ENCODE data around the gene CLIC4.
"Not testable (repeated sequence)": the region's sequence is repeated elsewhere in the genome, so short reads cannot be mapped to it uniquely, and the experiment has no call there.

CLIC4 gene

DNA sequence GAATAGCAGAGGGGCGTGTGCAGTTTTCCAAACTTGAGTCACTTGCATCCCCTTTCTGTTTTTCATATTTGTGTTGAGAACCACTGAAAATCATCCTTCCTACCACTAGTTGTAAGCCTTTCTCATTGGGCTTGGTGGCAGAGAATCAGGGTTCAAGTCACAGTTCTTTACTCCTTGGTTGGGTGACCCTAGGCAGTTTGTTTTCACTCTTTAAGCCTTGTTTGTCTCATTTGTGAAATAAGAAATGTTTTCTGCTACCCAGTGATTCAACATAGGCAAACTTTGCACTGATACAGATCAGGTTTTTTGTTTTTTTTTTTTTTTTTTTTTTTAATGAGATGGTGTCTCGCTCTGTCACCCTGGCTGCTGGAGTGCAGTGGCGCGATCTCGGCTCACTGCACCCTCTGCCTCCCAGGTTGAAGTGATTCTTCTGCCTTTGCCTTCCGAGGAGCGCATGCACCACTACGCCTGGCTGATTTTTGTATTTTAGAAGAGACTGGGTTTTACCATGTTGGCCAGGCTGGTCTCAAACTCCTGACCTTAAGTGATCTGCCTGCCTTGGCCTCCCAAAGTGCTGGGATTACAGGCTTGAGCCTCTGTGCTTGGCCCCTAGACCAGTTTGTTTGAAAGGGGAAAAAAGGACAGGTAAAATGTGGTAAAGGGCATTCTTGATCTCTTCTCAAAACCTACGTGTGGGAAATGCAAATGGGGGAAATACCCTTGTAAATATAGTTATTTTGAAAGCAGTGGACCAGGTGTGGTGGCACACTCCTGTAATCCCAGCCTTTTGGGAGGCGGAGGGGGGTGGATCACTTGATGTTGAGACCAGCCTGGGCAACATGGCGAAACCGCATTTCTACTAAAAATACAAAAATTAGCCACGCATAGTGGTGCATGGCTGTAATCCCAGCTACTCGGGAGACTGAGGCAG, 3.2 kb downstream of the CLIC4 start:
- no peak for DNase-seq

DNA sequence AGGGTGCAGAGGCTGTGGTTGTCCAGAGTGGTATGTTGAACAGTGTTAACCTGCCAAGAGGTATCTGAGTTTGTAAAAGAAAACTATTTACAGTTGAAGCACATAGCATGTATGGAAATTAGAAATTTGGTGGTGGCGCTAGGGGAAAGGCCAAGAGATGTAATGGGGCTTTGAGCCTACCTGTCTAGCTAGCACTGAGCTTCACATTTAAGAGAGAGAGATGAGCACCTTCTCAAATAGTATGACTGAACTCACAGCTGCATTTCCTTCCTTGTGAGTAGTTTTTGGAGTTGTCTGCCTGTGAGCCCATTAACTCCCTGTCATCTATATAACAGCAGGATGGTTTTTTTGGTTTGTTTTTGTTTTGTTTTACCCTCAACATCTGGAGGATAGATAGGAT, 4.0 kb downstream of the CLIC4 start:
- DNase-seq: no peak

DNA sequence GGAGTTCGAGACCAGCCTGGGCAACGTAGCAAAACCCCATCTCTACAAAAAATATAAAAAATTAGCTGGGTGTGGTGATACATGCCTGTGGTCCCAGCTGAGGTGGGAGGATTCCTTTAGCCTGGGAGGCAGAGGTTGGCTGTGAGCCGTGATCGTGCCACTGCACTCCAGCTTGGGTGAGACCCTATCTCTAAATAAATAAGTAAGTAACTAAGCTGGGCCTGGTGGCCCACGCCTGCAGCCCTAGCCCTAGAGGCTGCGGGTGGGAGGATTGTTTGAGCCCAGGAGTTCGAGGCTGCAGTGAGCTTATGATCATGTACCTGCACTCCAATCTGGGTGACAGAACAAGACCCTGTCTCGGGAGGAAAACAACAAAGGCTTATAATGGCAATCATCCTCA, 4.6 kb downstream of the CLIC4 start:
- no peak for DNase-seq

- no peak for DNase-seq
Observed at GRCh38 chr1:24751833-24752232, 6.6 kb downstream of the CLIC4 start.

GRCh38 chr1:24752305-24752704, 7.1 kb downstream of the CLIC4 start:
- no peak for DNase-seq

GRCh38 chr1:24754229-24754628, 9.0 kb downstream of the CLIC4 start:
- no peak for DNase-seq

DNA sequence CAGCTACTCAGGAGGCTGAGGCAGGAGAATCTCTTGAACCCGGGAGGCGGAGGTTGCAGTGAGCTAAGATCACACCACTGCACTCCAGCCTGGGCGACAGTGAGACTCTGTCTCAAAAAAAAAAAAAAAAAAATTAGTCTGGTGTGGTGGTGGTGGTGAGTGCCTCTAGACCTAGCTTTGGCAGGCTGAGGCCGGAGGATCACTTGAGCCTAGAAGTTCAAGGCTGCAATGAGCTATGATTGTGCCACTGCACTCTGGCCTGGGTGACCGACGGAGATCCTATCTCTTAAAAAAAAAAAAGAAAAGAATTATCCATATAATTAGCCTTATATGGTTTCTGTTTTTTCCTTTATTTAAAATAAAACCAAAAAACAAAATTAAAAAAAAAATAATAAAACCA, 10.1 kb downstream of the CLIC4 start:
- not testable (repeated sequence) for DNase-seq

GRCh38 chr1:24756395-24756794, 11.1 kb downstream of the CLIC4 start:
- no peak for DNase-seq

DNA sequence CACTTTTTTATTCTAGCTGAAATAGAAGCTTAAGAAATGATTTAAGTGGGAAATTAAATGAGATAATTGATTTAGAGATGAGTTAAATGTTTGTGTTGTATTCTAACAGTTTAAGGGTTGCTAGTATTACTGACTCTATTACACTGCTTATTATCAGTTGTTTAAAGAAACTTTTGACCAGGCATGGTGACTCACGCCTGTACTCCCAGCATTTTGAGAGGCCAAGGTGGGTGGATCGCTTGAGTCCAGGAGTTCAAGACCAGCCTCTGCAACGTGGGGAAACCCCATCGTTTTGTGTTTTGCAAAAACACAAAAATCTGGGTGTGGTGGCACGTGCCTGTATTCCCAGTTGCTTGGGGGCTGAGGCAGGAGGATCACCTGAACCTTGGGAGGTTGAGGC, 14.2 kb downstream of the CLIC4 start:
- DNase-seq: no peak

GRCh38 chr1:24761582-24761981, 16.3 kb downstream of the CLIC4 start:
- DNase-seq: no peak

GRCh38 chr1:24762133-24762676, 17.0 kb downstream of the CLIC4 start:
- no peak for DNase-seq

- no peak for DNase-seq
Observed at GRCh38 chr1:24763671-24764070, 18.4 kb downstream of the CLIC4 start.

GRCh38 chr1:24764439-24764838, 19.2 kb downstream of the CLIC4 start:
- DNase-seq: no peak

- no peak for DNase-seq
Observed at GRCh38 chr1:24764848-24765247, 19.6 kb downstream of the CLIC4 start.

- DNase-seq: no peak
Observed at GRCh38 chr1:24765308-24765988, 20.2 kb downstream of the CLIC4 start.

DNA sequence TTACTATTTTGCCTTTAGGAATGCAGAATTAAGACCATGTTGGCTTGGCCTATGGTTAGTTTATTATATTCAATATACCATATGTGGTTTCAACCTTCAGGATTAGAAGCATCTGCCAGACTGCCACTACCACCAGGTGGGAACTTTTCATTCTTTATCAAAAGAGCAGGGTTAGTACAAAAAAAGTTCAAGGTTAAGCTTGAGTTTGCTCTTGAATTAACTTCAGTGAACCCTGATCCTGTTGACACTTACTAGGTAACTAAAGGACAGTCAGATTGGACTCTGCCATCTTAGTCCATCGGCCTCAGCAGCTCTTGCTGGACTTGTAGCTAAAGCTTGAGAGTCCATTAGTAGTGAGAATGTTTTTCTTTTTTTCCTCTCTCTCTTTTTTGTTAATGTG, 22.1 kb downstream of the CLIC4 start:
- no peak for DNase-seq

DNA sequence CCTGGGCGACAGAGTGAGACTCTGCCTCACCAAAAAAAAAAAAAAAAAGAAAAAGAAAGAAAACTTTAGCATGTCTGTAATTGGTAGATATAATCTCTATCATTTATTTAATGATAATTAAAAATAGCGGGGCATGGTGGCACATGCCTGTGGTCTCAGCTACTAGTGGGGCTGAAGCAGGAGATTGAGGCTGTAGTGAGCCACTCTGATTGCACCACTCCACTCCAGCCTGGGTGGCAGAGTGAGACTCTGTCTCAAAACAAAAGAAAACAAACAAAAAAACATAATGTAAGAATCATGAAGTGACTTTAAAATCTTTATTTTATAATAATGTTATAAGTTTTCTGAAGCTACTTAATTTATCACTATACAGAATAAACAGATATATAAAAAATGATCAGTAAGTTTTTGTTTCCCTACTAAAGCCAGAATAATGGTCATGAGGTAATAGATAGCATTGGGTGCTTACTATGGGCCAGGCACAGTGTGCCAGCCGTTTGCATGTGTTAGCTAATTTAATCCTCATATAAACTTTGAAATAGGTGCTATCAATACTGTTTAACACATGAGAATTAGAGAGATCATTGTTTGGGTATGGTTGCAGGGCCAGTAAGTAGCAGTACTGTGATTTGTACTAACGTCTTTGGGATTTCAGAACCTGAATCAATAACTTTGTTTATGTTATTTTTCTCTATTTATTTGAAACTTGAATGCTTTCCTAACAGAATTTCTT, 23.8 kb downstream of the CLIC4 start:
- DNase-seq: no peak

DNA sequence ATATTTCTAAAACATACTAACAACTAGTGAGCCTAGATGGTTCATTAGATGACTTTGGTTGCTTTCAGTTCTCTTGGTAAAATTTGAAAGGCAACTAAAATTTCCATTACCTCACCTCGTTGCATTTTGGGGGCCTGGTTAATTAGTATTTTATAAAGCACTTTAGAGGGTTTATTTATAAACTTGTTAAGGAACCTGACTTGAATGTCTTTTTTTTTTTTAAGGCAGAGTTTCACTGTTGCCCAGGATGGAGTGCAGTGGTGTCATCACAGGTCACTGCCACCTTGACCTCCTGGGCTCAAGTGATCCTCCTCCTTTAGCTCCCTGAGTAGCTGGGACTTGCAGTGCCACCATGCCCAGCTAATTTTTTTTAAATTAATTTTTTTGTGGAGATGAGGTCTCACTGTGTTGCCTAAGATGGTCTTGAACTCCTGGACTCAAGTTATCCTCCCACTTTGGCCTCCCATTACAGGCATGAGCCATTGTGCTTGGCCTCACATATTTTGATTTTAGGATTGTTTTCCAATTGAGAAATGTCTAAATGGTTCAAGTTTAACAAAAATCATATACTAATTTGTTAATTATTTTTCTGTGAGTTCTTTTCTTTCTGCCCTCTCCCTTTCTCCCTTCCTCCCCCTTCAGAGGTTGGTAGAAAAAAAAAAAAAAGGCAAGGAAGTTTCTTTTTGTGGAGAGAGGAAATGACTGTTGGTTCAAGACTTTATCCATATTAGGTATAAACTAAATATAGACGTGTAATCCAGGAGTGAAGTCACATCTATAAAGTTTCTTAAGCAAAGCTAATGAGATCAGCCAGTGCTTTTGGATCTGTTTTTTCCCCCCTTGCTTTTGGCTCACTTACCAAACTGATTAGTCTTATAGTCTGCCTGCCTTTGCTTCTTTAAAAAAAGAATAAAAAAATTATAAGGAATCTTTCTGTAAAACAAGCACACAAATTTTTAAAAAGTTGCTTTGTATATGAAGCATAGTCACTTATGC, 24.7 kb downstream of the CLIC4 start:
- DNase-seq: no peak

- no peak for DNase-seq
Observed at GRCh38 chr1:24770881-24771280, 25.6 kb downstream of the CLIC4 start.

DNA sequence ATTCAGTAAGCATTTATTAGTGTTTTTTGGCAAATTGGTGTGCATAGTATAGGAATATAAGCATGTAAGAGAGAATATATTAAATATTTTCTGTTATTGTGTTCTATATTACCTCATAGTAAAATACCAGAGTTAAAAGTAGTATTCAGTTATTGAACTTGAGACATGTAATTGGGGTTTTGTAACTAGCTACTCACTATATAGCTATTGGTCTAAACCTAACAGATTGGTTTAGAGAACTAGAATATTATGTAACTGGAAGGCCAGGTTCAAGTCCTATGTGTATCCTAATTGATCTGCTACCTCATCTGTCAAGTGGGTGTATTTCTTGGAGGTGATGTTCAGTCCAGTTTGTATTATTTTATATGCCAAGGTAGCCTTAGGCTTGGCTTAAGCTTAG, 26.3 kb downstream of the CLIC4 start:
- DNase-seq: no peak

- DNase-seq: no peak
Observed at GRCh38 chr1:24773618-24774017, 28.4 kb downstream of the CLIC4 start.

GRCh38 chr1:24775348-24775747, 30.1 kb downstream of the CLIC4 start:
- DNase-seq: no peak
